CD8-positive, alpha-beta memory T cell (primary cell): Measurements from ENCODE around the gene PIGP. TPM values are rescaled to one million over a fixed set of nuclear protein-coding genes. Genes with fewer than 3 reads are reported as not detected.

Source experiments
- CTCF ChIA-PET: fragments of 350-600 bp; sonication (Branson Sonifier 250); formaldehyde crosslinking; loops from one replicate; lab custom pipeline; 2021; ENCODE audit warnings: antibody characterized with exemption; lab: Charles Lee
- POLR2A ChIA-PET: fragments of 350-600 bp; sonication (Branson Sonifier 250); formaldehyde crosslinking; loops from one replicate; lab custom pipeline; 2021; ENCODE audit warnings: antibody characterized with exemption; lab: Charles Lee
- DNase-seq, 5 donors: peaks; one replicate each; pipeline versions ENCODE4 v3.0.0 to v3.0.0-alpha.2; 2020 to 2022; ENCODE audit warnings: mixed read lengths in 1 of 5
- H3K27ac ChIP-seq: one replicate; pipeline ENCODE4 v1.7.0; 2013; ENCODE audit warnings: low read depth, mild to moderate bottlenecking, low read length, moderate library complexity
- H3K27me3 ChIP-seq: 2 replicates; pipeline ENCODE4 v1.7.0; 2013; ENCODE audit warnings: low read length, mild to moderate bottlenecking; ENCODE audit not compliant: insufficient read depth, poor library complexity, severe bottlenecking
- H3K36me3 ChIP-seq: 2 replicates; pipeline ENCODE4 v1.7.0; 2013; ENCODE audit warnings: mild to moderate bottlenecking, low read length, moderate library complexity; ENCODE audit not compliant: insufficient read depth
- H3K4me1 ChIP-seq: 2 replicates; pipeline ENCODE4 v1.7.0; 2013; ENCODE audit warnings: mild to moderate bottlenecking, low read length, moderate library complexity; ENCODE audit not compliant: insufficient read depth
- H3K4me3 ChIP-seq: 2 replicates; pipeline ENCODE4 v1.7.0; 2013; ENCODE audit warnings: mild to moderate bottlenecking, low read length
- H3K9me3 ChIP-seq: 2 replicates; pipeline ENCODE4 v1.7.0; 2013; ENCODE audit warnings: mild to moderate bottlenecking, low read length
- H3K27ac Mint-ChIP-seq, 8 donors: one replicate each; pipeline ENCODE4 v1.8.0; 2020 to 2021; ENCODE audit warnings: mixed read lengths in 8 of 8, mild to moderate bottlenecking in 6 of 8, inconsistent platforms in 3 of 8, moderate library complexity in 3 of 8
- H3K27me3 Mint-ChIP-seq, 2 donors: one replicate each; pipeline ENCODE4 v1.8.0; 2020 to 2021; ENCODE audit warnings: mixed read lengths in 2 of 2, mild to moderate bottlenecking in 1 of 2, moderate library complexity in 1 of 2
- H3K36me3 Mint-ChIP-seq, 3 donors: one replicate each; pipeline ENCODE4 v1.8.0; 2020 to 2021; ENCODE audit warnings: mixed read lengths in 3 of 3, inconsistent platforms in 1 of 3, mild to moderate bottlenecking in 1 of 3
- H3K4me1 Mint-ChIP-seq, 3 donors: one replicate each; pipeline ENCODE4 v1.8.0; 2020 to 2021; ENCODE audit warnings: mixed read lengths in 3 of 3, inconsistent platforms in 1 of 3, mild to moderate bottlenecking in 1 of 3
- H3K4me3 Mint-ChIP-seq, 7 donors: one replicate each; pipeline ENCODE4 v1.8.0; 2020 to 2021; ENCODE audit warnings: mixed read lengths in 7 of 7, mild to moderate bottlenecking in 6 of 7, moderate library complexity in 4 of 7, inconsistent platforms in 2 of 7
- H3K9me3 Mint-ChIP-seq, 5 donors: one replicate each; pipeline ENCODE4 v1.8.0; 2020 to 2022; ENCODE audit warnings: mixed read lengths in 5 of 5, mild to moderate bottlenecking in 3 of 5, moderate library complexity in 2 of 5, inconsistent platforms in 1 of 5
- polyA plus RNA-seq: library from polyadenylated mRNA; unstranded; fragments of 300-500 nt; fragmentation: Illumina TruSeq; gene quantifications from one replicate; pipeline ENCODE4 v1.2.3, GENCODE V29; 2021
- total RNA-seq, 2 experiments: library from RNA; stranded (reverse); gene quantifications; one replicate each; pipeline ENCODE4 v1.2.3, GENCODE V29; 2021

Gene PIGP
- total and polyA plus RNA-seq, 3 experiments from 2014 or later: 23.9 to 36.6 (median 24.2) TPM

GRCh38 chr21:37063433-37063832, 9.4 kb downstream of the PIGP start:
- no peak overlapping the region for H3K27ac ChIP-seq
- H3K27me3 ChIP-seq: no peaks in the 10 kb centered on the region
- Mint-ChIP-seq H3K4me3 (no peak overlapping the region), H3K27ac (peak overlapping the region in 2 of 8 donors; percentile 29 to 42), H3K9me3 (no peaks in the 10 kb centered on the region), H3K36me3 (peaks cover 0 to 32% (median 6%) of the 10 kb centered on the region in 3 donors), H3K4me1 (no peaks in the 10 kb centered on the region), H3K27me3 (peaks cover 0 to 2% of the 10 kb centered on the region in 2 donors)
- no peak for DNase-seq
- H3K36me3 ChIP-seq: no peaks in the 10 kb centered on the region
- no peak overlapping the region for H3K4me3 ChIP-seq
- H3K4me1 ChIP-seq: no peaks in the 10 kb centered on the region
- ChIA-PET POLR2A (no interaction called here), CTCF (no interaction called here)
- H3K9me3 ChIP-seq: no peaks in the 10 kb centered on the region

GRCh38 chr21:37062593-37062935, 10.3 kb downstream of the PIGP start:
- H3K4me1 ChIP-seq: no peaks in the 10 kb centered on the region
- Mint-ChIP-seq H3K27ac (peak overlapping the region in 1 of 8 donors; percentile 61), H3K4me1 (no peaks in the 10 kb centered on the region), H3K27me3 (peaks cover 0 to 3% of the 10 kb centered on the region in 2 donors), H3K9me3 (no peaks in the 10 kb centered on the region), H3K4me3 (no peak overlapping the region), H3K36me3 (peaks cover 0 to 26% (median 5%) of the 10 kb centered on the region in 3 donors)
- H3K27me3 ChIP-seq: no peaks in the 10 kb centered on the region
- no peak overlapping the region for H3K4me3 ChIP-seq
- no peak for DNase-seq
- ChIA-PET POLR2A (no interaction called here), CTCF (no interaction called here)
- H3K27ac ChIP-seq: no peak overlapping the region
- H3K36me3 ChIP-seq: no peaks in the 10 kb centered on the region
- no peaks in the 10 kb centered on the region for H3K9me3 ChIP-seq

DNA sequence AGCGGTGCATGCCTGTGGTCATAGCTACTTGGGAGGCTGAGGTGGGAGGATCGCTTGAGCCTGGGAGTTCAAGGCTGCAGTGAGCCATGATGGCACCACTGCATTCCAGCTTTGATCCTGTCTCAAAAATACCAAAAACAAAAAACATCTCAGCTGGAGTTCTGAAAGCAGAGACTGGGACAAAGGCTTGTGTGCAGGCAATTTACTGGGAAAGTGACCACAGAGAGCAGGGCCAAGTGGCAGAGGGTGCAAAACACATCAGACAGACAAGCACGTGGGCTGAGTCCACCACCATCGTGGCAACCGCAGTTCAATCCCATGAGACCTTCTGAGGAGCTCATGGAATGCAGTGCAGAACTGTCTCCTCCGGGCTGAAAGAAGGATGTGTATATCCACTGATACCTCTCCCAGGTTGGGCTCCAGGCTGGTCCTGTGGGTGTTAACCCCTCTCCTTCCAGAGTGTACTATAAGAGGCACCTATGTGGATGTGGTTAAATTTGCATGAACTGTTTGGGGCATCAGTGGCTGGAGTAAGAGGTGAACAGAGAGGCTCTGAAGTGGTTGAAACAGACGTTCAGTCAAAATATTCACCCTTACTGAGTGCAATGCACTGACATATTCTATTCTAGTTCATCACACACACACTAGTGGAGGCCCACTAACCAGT, 10.8 kb downstream of the PIGP start:
- Mint-ChIP-seq H3K27ac (peak overlapping the region in 1 of 8 donors; percentile 61), H3K9me3 (no peaks in the 10 kb centered on the region), H3K27me3 (peaks cover 0 to 3% of the 10 kb centered on the region in 2 donors), H3K36me3 (peaks cover 0 to 23% (median 5%) of the 10 kb centered on the region in 3 donors), H3K4me3 (no peak overlapping the region), H3K4me1 (no peaks in the 10 kb centered on the region)
- Histone ChIP-seq H3K4me1 (no peaks in the 10 kb centered on the region), H3K27me3 (no peaks in the 10 kb centered on the region), H3K36me3 (no peaks in the 10 kb centered on the region), H3K27ac (no peak overlapping the region), H3K4me3 (no peak overlapping the region), H3K9me3 (no peaks in the 10 kb centered on the region)
- no peak for DNase-seq
- ChIA-PET POLR2A (no interaction called here), CTCF (no interaction called here)

GRCh38 chr21:37060296-37060695, 12.6 kb downstream of the PIGP start:
- Histone ChIP-seq H3K36me3 (no peaks in the 10 kb centered on the region), H3K4me3 (no peak overlapping the region), H3K4me1 (no peaks in the 10 kb centered on the region), H3K27ac (no peak overlapping the region), H3K27me3 (no peaks in the 10 kb centered on the region), H3K9me3 (no peaks in the 10 kb centered on the region)
- ChIA-PET POLR2A (no interaction called here), CTCF (no interaction called here)
- no peaks in the 10 kb centered on the region for H3K9me3 Mint-ChIP-seq
- no peak overlapping the region for H3K27ac Mint-ChIP-seq
- peaks cover 0 to 10% (median 0%) of the 10 kb centered on the region in 3 donors for H3K36me3 Mint-ChIP-seq
- DNase-seq: no peak
- H3K4me1 Mint-ChIP-seq: no peaks in the 10 kb centered on the region
- peaks cover 0 to 3% of the 10 kb centered on the region in 2 donors for H3K27me3 Mint-ChIP-seq
- H3K4me3 Mint-ChIP-seq: no peak overlapping the region

DNA sequence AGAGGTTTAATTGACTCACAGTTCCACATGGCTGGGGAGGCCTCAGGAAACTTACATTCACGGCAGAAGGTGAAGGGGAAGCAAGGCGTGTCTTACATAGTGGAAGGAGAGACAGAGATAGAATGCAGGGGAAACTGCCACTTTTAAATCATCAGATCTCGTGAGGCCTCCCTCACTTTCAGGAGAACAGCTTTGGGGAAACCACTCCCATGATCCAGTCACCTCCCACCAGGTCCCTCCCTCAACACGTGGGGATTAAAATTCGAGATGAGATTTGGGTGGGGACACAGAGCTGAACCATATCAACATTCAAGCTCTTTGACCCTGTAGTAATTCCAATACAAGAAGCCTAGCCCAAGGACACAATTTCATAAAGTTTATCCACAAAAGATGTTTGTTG, 13.7 kb downstream of the PIGP start:
- no peak for DNase-seq
- Mint-ChIP-seq H3K27me3 (peaks cover 0 to 3% of the 10 kb centered on the region in 2 donors), H3K36me3 (no peaks in the 10 kb centered on the region), H3K4me1 (no peaks in the 10 kb centered on the region), H3K4me3 (no peak overlapping the region), H3K9me3 (no peaks in the 10 kb centered on the region), H3K27ac (no peak overlapping the region)
- H3K27ac ChIP-seq: no peak overlapping the region
- no peaks in the 10 kb centered on the region for H3K9me3 ChIP-seq
- H3K4me1 ChIP-seq: no peaks in the 10 kb centered on the region
- no peaks in the 10 kb centered on the region for H3K27me3 ChIP-seq
- CTCF ChIA-PET: no interaction called here
- no peaks in the 10 kb centered on the region for H3K36me3 ChIP-seq
- H3K4me3 ChIP-seq: no peak overlapping the region
- POLR2A ChIA-PET: no interaction called here

- CTCF ChIA-PET: no interaction called here
Measured at GRCh38 chr21:37058261-37058660, 14.6 kb downstream of the PIGP start.

DNA sequence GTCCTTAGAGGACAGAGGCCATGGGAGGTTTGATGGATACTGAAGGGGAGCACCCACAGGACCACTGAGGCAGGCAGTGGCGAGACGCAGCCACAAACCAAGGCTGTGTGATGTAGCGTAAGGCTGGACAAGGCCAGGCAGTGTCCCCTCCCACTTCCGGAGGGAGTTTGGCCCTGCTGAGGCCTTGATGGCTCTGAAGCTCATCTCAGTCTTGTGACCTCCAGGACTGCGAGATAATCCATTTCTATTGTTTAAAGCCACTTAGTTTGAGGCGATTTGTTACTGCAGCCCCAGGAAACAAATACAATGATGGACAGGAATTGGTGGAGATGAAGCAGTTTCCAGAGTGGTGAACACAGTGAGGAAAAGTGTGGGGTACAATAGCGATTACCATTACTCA, 15.3 kb downstream of the PIGP start:
- Mint-ChIP-seq H3K4me3 (no peak overlapping the region), H3K27me3 (peaks cover 0 to 3% of the 10 kb centered on the region in 2 donors), H3K4me1 (no peaks in the 10 kb centered on the region), H3K27ac (no peak overlapping the region), H3K9me3 (no peaks in the 10 kb centered on the region), H3K36me3 (no peaks in the 10 kb centered on the region)
- Histone ChIP-seq H3K27ac (no peak overlapping the region), H3K4me1 (no peaks in the 10 kb centered on the region), H3K9me3 (no peaks in the 10 kb centered on the region), H3K36me3 (no peaks in the 10 kb centered on the region), H3K4me3 (no peak overlapping the region), H3K27me3 (no peaks in the 10 kb centered on the region)
- ChIA-PET POLR2A (no interaction called here), CTCF (no interaction called here)
- no peak for DNase-seq

More at GRCh38 chr21:37058261-37058660, 14.6 kb downstream of the PIGP start:
- H3K27ac ChIP-seq: no peak overlapping the region
- H3K36me3 ChIP-seq: no peaks in the 10 kb centered on the region
- Mint-ChIP-seq H3K4me1 (no peaks in the 10 kb centered on the region), H3K9me3 (no peaks in the 10 kb centered on the region), H3K27me3 (peaks cover 0 to 3% of the 10 kb centered on the region in 2 donors), H3K27ac (no peak overlapping the region), H3K36me3 (no peaks in the 10 kb centered on the region), H3K4me3 (no peak overlapping the region)
- no peaks in the 10 kb centered on the region for H3K4me1 ChIP-seq
- H3K4me3 ChIP-seq: no peak overlapping the region
- no peak for DNase-seq
- POLR2A ChIA-PET: no interaction called here
- H3K9me3 ChIP-seq: no peaks in the 10 kb centered on the region
- H3K27me3 ChIP-seq: no peaks in the 10 kb centered on the region

- H3K4me3 Mint-ChIP-seq: no peak overlapping the region
- POLR2A ChIA-PET: no interaction called here
Measured at GRCh38 chr21:37055271-37055855, 17.5 kb downstream of the PIGP start.

More at GRCh38 chr21:37055271-37055855, 17.5 kb downstream of the PIGP start:
- H3K27ac ChIP-seq: no peak overlapping the region
- H3K9me3 Mint-ChIP-seq: no peaks in the 10 kb centered on the region
- CTCF ChIA-PET: interaction anchor here (1.2 kb wide), 1 partner anchor 11 kb away, joined by 3 read pairs; no protein-coding TSS in a partner anchor
- no peaks in the 10 kb centered on the region for H3K9me3 ChIP-seq
- H3K36me3 ChIP-seq: no peaks in the 10 kb centered on the region
- peaks cover 0 to 3% (median 0%) of the 10 kb centered on the region in 3 donors for H3K36me3 Mint-ChIP-seq
- H3K4me3 ChIP-seq: no peak overlapping the region
- no peak overlapping the region for H3K27ac Mint-ChIP-seq
- no peak for DNase-seq
- H3K27me3 Mint-ChIP-seq: peaks cover 4 to 6% of the 10 kb centered on the region in 2 donors
- no peaks in the 10 kb centered on the region for H3K27me3 ChIP-seq
- H3K4me1 ChIP-seq: no peaks in the 10 kb centered on the region
- no peaks in the 10 kb centered on the region for H3K4me1 Mint-ChIP-seq
